ENCODE data around the gene SLC25A48. TPM values are rescaled to one million over a fixed set of nuclear protein-coding genes. Genes with fewer than 3 reads are reported as not detected.
"Not testable (repeated sequence)": the region's sequence is repeated elsewhere in the genome, so short reads cannot be mapped to it uniquely, and the experiment has no call there.

The SLC25A48 gene
- total RNA-seq, 4 donors from 2014 or later, result 0.33 TPM; not detected in 3

DNA sequence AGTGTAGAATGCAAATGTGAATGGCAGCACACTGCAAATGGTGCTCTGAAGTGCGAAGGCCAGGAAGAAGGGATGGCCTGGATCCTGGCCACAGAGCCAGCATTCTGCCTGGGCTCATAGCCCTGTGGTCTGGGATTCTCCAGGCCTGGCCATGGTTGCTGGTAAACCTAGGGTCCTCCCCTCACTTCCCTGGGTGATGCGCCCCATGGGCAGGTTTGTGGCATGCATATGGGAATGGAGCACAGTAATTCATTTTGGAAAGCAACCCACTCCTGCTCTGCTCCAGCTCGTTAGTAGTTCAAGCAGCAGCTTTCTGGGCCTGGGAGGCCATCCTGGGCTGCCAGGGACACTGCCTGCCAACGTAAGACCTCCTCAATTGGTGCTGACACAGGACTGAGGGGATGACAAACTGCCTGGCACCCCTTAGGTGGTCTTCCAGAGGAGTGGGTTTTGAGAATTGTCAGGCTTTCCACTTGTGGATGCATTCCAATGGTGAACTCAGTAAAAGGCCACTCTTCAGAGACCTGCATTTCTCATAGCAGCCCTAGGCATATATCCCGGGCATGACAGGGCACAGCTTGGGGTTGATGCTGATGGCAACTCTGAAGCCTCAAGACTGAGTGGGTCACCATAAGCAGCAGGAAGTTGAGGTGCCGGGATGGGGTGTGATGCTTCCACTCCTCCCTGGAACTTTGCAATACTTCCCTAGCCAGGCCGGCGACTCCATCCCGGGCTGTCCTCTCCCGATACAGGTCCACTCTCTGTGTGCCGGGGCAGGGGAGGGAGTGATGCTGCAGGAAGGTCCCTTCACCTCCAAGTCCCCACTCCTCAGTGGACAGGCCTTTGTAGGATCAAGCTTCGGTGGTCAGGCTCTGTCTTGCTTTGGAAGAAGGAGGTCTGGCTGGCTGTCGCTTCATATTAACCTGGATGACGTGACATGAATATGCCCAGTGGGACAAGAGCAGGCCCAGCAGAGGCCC lies 1.2 kb upstream of the SLC25A48 start:
- Histone ChIP-seq H3K4me3 (replicated peaks in 1 of 3) (no peak overlapping the region), H3K4me1 (peaks cover 8 to 12% of the 10 kb centered on the region in 2 donors), H3K27me3 (peaks cover 4% of the 10 kb centered on the region), H3K36me3 (no peaks in the 10 kb centered on the region), H3K9me3 (no peaks in the 10 kb centered on the region), H3K27ac (no peak overlapping the region)
- intact Hi-C loops (cut with DNase I), result loop anchor here (5.0 kb wide), 1 partner anchor 271 kb away; no protein-coding TSS in a partner anchor
- no peak for TF ChIP-seq POLR2A (IDR thresholded peaks at IDR 0.05)
- TF ChIP-seq, protein P1, sequence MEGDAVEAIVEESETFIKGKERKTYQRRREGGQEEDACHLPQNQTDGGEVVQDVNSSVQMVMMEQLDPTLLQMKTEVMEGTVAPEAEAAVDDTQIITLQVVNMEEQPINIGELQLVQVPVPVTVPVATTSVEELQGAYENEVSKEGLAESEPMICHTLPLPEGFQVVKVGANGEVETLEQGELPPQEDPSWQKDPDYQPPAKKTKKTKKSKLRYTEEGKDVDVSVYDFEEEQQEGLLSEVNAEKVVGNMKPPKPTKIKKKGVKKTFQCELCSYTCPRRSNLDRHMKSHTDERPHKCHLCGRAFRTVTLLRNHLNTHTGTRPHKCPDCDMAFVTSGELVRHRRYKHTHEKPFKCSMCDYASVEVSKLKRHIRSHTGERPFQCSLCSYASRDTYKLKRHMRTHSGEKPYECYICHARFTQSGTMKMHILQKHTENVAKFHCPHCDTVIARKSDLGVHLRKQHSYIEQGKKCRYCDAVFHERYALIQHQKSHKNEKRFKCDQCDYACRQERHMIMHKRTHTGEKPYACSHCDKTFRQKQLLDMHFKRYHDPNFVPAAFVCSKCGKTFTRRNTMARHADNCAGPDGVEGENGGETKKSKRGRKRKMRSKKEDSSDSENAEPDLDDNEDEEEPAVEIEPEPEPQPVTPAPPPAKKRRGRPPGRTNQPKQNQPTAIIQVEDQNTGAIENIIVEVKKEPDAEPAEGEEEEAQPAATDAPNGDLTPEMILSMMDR (IDR thresholded peaks at IDR 0.05), result no peak
- 91 to 94% methylated on average over 14 of the region's 14 CpGs for WGBS, 2 donors
- no peak for DNase-seq

DNA sequence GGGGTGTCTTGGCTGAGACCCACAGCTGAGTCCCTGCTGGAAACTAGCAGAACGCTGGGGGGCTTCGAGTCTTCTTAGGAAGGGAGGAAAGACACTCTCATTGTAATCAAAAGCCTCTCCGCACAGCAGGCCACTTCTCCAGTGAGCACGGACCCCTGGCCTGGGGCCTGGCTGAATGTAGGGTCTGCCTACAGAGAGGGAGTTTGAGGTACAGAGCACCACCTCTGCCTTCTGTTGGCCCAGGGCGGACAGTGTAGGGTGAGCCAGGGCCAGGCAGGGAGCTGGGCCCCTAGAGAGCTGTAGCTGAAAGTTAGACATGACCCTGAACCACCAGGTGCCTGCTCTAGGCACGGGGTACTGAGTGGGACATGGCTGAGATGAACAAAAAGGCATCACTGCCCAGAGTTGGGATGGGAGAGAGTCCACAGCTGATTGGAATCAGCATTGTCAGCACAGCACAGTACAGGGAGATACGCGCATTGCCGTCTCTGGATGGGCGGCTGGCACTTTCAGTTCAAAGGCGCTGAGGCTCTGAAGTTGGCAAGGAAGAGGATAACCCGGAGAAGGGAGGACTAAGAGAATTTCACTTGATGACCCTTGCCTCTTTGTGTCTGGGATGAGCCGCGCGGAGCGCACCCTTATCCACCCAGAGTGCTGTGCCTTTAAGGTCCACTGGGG lies 363 bp upstream of the SLC25A48 start:
- intact Hi-C loops (cut with DNase I), result loop anchor here (5.0 kb wide), 1 partner anchor 272 kb away; no protein-coding TSS in a partner anchor
- Histone ChIP-seq H3K36me3 (no peaks in the 10 kb centered on the region), H3K27ac (no peak overlapping the region), H3K9me3 (no peaks in the 10 kb centered on the region), H3K4me3 (replicated peaks in 1 of 3) (peak overlapping the region in 1 of 3 donors; percentile 27), H3K4me1 (peaks cover 8 to 12% of the 10 kb centered on the region in 2 donors), H3K27me3 (peaks cover 4% of the 10 kb centered on the region)
- TF ChIP-seq, protein P1 (IDR thresholded peaks at IDR 0.05), result peak in 3 of 6 experiments; percentile 40 to 77 (median 64)
- no peak for TF ChIP-seq POLR2A (IDR thresholded peaks at IDR 0.05)
- DNase-seq, result no peak
- WGBS, 2 donors, result 28 to 36% methylated on average over 15 to 16 of the region's 16 CpGs

DNA sequence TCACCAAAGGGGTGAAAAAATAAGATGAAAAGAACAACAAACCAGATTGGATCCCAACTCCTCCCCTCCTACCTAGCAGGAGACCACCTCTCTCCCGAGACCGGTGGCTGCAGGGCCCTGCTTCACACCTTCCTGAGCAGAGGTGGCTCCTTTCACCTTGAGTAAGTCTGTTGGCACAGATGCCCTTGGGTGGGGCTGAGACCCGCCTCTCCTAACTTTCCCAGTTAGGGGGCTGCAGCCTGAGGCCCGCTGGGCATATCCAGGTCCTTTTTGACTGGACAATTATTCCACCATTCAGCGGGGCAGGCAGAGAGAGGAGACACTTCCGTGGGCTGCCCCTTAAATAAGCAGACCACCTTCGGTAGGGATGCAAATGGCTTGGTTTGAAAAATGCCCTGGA lies 1.3 kb downstream of the SLC25A48 start:
- no peak for TF ChIP-seq POLR2A (IDR thresholded peaks at IDR 0.05)
- intact Hi-C loops (cut with DNase I), result no loop called here
- Histone ChIP-seq H3K36me3 (no peaks in the 10 kb centered on the region), H3K4me1 (peaks cover 8 to 12% of the 10 kb centered on the region in 2 donors), H3K4me3 (replicated peaks in 1 of 3) (no peak overlapping the region), H3K27ac (no peak overlapping the region), H3K27me3 (peaks cover 4% of the 10 kb centered on the region), H3K9me3 (no peaks in the 10 kb centered on the region)
- 52 to 53% methylated on average over 5 to 7 of the region's 7 CpGs for WGBS, 2 donors
- DNase-seq, result no peak

DNA sequence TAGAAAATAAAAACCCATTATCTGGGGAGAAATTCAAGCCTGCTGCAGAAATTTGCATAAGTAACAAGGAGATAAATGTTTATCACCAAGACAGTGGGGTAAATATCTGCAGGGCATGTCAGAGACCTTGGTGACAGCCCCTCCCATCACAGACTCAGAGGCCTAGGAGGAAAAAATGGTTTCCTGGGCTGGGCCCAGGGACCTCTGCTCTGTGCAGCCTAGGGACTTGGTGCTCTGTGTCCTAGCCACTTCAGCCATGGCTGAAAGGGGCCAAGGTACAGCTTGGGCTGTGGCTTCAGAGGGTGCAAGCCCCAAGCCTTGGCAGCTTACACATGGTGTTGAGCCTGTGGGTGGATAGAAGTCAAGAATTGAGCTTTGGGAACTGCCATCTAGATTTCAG lies 3.9 kb downstream of the SLC25A48 start:
- H3K27ac ChIP-seq; intact Hi-C loops (cut with DNase I); H3K27me3 ChIP-seq; DNase-seq; H3K9me3 ChIP-seq; H3K36me3 ChIP-seq; H3K4me3 ChIP-seq (replicated peaks in 1 of 3): not testable (repeated sequence)
- H3K4me1 ChIP-seq, result peaks cover 8 to 12% of the 10 kb centered on the region in 2 donors

DNA sequence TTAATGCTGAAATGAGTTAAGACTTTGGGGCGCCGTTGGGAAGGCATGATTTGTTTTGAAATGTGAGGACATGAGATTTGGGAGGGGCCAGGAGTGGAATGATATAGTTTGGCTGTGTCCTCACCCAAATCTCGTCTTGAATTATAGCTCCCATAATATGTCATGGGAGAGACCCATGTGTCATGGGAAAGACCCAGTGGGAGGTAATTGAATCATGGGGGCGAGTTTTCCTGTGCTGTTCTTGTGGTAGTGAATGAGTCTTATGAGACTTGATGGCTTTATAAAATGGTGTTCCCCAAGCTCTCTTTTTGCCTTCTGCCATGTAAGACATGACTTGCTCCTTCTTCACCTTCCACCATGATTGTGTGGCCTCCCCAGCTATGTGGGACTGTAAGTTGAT lies 5.1 kb downstream of the SLC25A48 start:
- Histone ChIP-seq H3K4me1 (peaks cover 6 to 7% of the 10 kb centered on the region in 2 donors), H3K27me3 (peaks cover 4% of the 10 kb centered on the region), H3K36me3 (no peaks in the 10 kb centered on the region), H3K27ac (no peak overlapping the region), H3K9me3 (no peaks in the 10 kb centered on the region), H3K4me3 (replicated peaks in 1 of 3) (no peak overlapping the region)
- DNase-seq, result no peak
- WGBS, 2 donors, result 76 to 87% methylated on average over 4 of the region's 4 CpGs
- intact Hi-C loops (cut with DNase I), result no loop called here
- TF ChIP-seq, protein P1 (IDR thresholded peaks at IDR 0.05), result no peak
- TF ChIP-seq POLR2A (IDR thresholded peaks at IDR 0.05), result no peak
